Measurements from ENCODE around the gene HOMER1. TPM values are rescaled to one million over a fixed set of nuclear protein-coding genes. Genes with fewer than 3 reads are reported as not detected.

The HOMER1 gene
- total RNA-seq, 4 donors from 2014 or later = 3.3 to 73.2 (median 4.0) TPM; not detected in 1

DNA sequence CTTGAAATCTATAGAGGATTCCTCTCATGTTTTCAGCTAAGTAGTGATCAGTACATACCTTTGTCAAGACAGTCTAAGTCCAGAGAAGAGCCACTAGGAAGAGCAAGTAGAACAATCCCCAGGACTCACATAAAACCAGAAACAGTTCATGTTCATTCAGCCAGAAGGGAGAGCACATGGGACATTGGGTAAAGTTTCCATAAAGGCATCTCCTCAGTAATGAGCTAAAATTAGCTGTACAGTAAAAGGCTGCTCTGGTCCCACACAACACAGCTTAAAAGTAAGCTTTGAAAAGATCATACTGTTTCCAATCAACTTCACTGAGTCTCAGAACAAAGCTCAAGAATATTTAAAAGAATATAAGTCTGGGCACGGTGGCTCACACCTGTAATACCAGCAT lies 32.4 kb downstream of the HOMER1 start:
- in situ Hi-C loops (cut with MboI; ENCODE audit: low pct_ligation_motif_present in 1 of 4, low pct_unique_long_range_greater_than_20kb in 1 of 4, low sequenced_read_pairs in 3 of 4) = no loop called here
- WGBS, 2 donors (ENCODE audit: low coverage in 1 of 2) = 100% methylated on average over 1 of the region's 1 CpG; no CpG with 5 or more reads in 1 of the 2 donors

DNA sequence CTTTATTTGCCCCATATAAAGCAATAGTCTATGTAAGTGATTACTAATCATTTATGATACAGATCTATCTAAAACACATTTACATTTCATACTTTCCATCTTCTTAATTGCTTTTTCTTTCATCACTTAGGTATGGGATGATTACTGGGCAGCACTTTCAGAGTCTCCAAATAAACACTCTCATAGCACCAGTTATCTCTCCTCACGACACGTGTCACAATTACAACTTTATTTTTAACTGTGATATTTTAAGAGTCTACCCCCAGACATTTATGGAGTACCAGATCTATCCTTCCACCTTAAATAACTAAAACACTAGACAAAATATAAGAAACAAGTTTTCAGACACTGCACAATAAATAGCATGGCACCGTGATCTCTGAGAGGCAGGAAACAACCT lies 32.9 kb downstream of the HOMER1 start:
- no peak overlapping the region for H3K27ac ChIP-seq
- intact Hi-C loops (cut with DNase I; ENCODE audit: low total_unique reads) (no loop called here), in situ Hi-C loops (cut with MboI; ENCODE audit: low pct_ligation_motif_present in 1 of 4, low pct_unique_long_range_greater_than_20kb in 1 of 4, low sequenced_read_pairs in 3 of 4) (no loop called here)
- H3K4me3 ChIP-seq = no peak overlapping the region
- no peaks in the 10 kb centered on the region for H3K27me3 ChIP-seq
- no peak for DNase-seq
- no peaks in the 10 kb centered on the region for H3K4me1 ChIP-seq
- WGBS, 2 donors (ENCODE audit: low coverage in 1 of 2) = 85 to 91% methylated on average over 3 of the region's 3 CpGs
- H3K9me3 ChIP-seq = no peaks in the 10 kb centered on the region
- TF ChIP-seq POLR2AphosphoS5 (IDR thresholded peaks at IDR 0.05) = no peak
- no peak for TF ChIP-seq POLR2A (IDR thresholded peaks at IDR 0.05)
- TF ChIP-seq, protein P1, sequence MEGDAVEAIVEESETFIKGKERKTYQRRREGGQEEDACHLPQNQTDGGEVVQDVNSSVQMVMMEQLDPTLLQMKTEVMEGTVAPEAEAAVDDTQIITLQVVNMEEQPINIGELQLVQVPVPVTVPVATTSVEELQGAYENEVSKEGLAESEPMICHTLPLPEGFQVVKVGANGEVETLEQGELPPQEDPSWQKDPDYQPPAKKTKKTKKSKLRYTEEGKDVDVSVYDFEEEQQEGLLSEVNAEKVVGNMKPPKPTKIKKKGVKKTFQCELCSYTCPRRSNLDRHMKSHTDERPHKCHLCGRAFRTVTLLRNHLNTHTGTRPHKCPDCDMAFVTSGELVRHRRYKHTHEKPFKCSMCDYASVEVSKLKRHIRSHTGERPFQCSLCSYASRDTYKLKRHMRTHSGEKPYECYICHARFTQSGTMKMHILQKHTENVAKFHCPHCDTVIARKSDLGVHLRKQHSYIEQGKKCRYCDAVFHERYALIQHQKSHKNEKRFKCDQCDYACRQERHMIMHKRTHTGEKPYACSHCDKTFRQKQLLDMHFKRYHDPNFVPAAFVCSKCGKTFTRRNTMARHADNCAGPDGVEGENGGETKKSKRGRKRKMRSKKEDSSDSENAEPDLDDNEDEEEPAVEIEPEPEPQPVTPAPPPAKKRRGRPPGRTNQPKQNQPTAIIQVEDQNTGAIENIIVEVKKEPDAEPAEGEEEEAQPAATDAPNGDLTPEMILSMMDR (IDR thresholded peaks at IDR 0.05) = no peak
- no peak for TF ChIP-seq EP300 (IDR thresholded peaks at IDR 0.05; ENCODE audit: low read depth)
- H3K36me3 ChIP-seq = no peaks in the 10 kb centered on the region

More for the DNA sequence above, 32.4 kb downstream of the HOMER1 start:
- intact Hi-C loops (cut with DNase I; ENCODE audit: low total_unique reads) = no loop called here
- H3K27me3 ChIP-seq = no peaks in the 10 kb centered on the region
- H3K36me3 ChIP-seq = no peaks in the 10 kb centered on the region
- no peaks in the 10 kb centered on the region for H3K4me1 ChIP-seq
- no peak overlapping the region for H3K4me3 ChIP-seq
- no peak for DNase-seq
- TF ChIP-seq, protein P1 (IDR thresholded peaks at IDR 0.05) = no peak
- TF ChIP-seq EP300 (IDR thresholded peaks at IDR 0.05; ENCODE audit: low read depth) = no peak
- no peak for TF ChIP-seq POLR2AphosphoS5 (IDR thresholded peaks at IDR 0.05)
- no peak for TF ChIP-seq POLR2A (IDR thresholded peaks at IDR 0.05)
- H3K27ac ChIP-seq = no peak overlapping the region
- H3K9me3 ChIP-seq = no peaks in the 10 kb centered on the region

DNA sequence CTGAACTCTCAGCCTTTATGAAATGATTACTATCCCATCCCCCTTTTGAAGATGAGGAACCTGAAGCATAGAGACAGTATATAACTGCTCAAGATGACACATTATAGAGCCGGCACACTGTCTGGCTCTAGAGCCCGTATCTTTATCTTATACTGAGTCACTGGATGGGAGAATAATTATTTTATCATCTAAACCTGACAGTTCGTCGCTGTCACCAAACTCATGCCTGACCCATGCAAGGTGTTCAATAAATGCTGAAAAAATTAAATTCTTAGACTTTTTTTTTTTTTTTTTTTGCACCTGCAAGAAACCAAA lies 38.8 kb downstream of the HOMER1 start:
- no peak for TF ChIP-seq EP300 (IDR thresholded peaks at IDR 0.05; ENCODE audit: low read depth)
- TF ChIP-seq POLR2A (IDR thresholded peaks at IDR 0.05) = no peak
- TF ChIP-seq, protein P1 (IDR thresholded peaks at IDR 0.05) = no peak
- TF ChIP-seq POLR2AphosphoS5 (IDR thresholded peaks at IDR 0.05) = no peak
- in situ Hi-C loops (cut with MboI; ENCODE audit: low pct_ligation_motif_present in 1 of 4, low pct_unique_long_range_greater_than_20kb in 1 of 4, low sequenced_read_pairs in 3 of 4) = no loop called here
- Histone ChIP-seq H3K36me3 (no peaks in the 10 kb centered on the region), H3K9me3 (no peaks in the 10 kb centered on the region), H3K27ac (no peak overlapping the region), H3K4me1 (no peaks in the 10 kb centered on the region), H3K27me3 (no peaks in the 10 kb centered on the region), H3K4me3 (no peak overlapping the region)
- 89 to 95% methylated on average over 4 of the region's 4 CpGs for WGBS, 2 donors (ENCODE audit: low coverage in 1 of 2)
- intact Hi-C loops (cut with DNase I; ENCODE audit: low total_unique reads) = no loop called here
- DNase-seq = no peak

DNA sequence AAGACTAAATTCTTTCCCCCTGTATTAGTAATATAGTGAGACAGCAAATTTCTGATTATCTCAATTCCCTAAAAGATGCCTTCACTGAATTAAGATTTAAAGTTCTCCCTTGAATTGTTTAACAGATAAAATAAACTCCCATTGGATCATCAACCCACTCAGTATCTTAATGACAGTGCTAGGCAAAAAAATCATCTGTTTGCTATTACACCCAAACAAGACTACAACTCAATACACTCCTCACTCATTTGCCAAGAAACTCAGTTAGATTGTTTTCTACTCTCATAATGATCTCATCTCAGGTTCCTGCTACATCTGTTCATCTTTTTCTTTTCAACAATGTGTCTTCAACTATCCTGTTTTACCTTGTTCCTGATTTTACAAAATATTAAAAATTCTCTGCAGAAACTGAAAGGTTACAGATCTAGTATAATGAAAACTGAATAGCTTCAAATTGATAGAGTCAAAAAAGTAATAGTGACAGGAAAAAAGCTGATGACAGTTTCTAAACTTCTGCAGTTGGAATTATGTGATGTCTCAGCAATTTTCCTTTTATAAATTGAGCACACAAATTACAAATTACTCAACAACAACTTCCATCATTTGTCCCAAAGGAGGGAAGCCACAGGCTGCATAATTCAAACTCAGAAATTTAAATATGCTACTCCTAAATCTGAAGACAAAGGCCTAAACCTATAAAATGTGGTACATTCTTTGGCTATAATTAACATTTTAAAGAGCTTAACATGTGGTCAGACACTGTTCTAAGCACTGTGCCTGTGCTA lies 39.4 kb downstream of the HOMER1 start:
- in situ Hi-C loops (cut with MboI; ENCODE audit: low pct_ligation_motif_present in 1 of 4, low pct_unique_long_range_greater_than_20kb in 1 of 4, low sequenced_read_pairs in 3 of 4) = loop anchor here in 3 of 4 donors (25.0 kb wide), 2 partner anchors 337 to 462 kb away; no protein-coding TSS in a partner anchor
- TF ChIP-seq, protein P1 (IDR thresholded peaks at IDR 0.05) = no peak
- TF ChIP-seq EP300 (IDR thresholded peaks at IDR 0.05; ENCODE audit: low read depth) = no peak
- H3K27ac ChIP-seq = no peak overlapping the region
- H3K4me3 ChIP-seq = no peak overlapping the region
- H3K36me3 ChIP-seq = no peaks in the 10 kb centered on the region
- intact Hi-C loops (cut with DNase I; ENCODE audit: low total_unique reads) = loop anchor here (5.0 kb wide), 1 partner anchor 327 kb away; no protein-coding TSS in a partner anchor
- DNase-seq = no peak
- no peaks in the 10 kb centered on the region for H3K9me3 ChIP-seq
- H3K27me3 ChIP-seq = no peaks in the 10 kb centered on the region
- no peaks in the 10 kb centered on the region for H3K4me1 ChIP-seq

Data from transverse colon (tissue), 4 donors.